ENCODE results near the gene IFIT1. TPM values are rescaled to one million over a fixed set of nuclear protein-coding genes. Genes with fewer than 3 reads are reported as not detected.

Gene IFIT1
- total RNA-seq, 1 experiment from 2014 or later: 2.4 TPM

DNA sequence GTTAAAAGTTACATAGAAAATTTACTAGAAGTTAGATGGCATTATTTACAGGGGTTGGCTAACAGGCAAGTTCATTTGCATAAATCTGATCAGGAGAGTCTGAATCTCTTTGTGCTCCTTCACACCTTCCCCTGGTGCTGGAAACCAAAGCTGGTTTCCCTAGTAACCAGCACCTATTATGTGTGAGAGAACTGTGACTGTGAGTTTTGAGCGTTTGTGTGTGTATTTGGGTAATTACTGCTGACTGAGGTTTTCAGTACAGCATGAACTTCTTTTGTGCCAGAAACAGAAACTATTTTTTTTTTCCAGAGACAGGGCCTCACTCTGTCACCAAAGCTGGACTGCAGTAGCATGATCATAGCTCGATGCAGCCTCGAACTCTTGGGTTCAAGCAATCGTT is 24.9 kb upstream of the IFIT1 start:
- no peak for DNase-seq (ENCODE audit: low spot score)
- no TSS peak for BruUV-seq (replicated peaks)
- H3K36me3 ChIP-seq (ENCODE audit: insufficient read depth, low read length, poor library complexity, severe bottlenecking): no peaks in the 10 kb centered on the region
- no peak overlapping the region for H3K27ac ChIP-seq (ENCODE audit: low read depth, low read length, poor library complexity, severe bottlenecking)
- ChIA-PET CTCF (no interaction called here), POLR2A (ENCODE audit: low non-redundant PET) (no interaction called here)
- H3K27me3 ChIP-seq (replicated peaks; ENCODE audit: insufficient read depth, low read depth, low read length, poor library complexity): no peaks in the 10 kb centered on the region
- no peaks in the 10 kb centered on the region for H3K9me3 ChIP-seq (ENCODE audit: low read depth, low read length, poor library complexity, severe bottlenecking)
- no peak for TF ChIP-seq CTCF (conservative IDR thresholded peaks at IDR 0.05; ENCODE audit: low read depth, low read length)
- no peak for TF ChIP-seq EZH2 (IDR thresholded peaks at IDR 0.05; ENCODE audit: borderline replicate concordance, low read depth, low read length, poor library complexity, severe bottlenecking)
- intact Hi-C loops (cut with micrococcal nuclease; ENCODE audit: unreplicated experiment): loop anchor here (5.0 kb wide), 1 partner anchor 75 kb away; no protein-coding TSS in a partner anchor
- H3K4me3 ChIP-seq (ENCODE audit: low read depth, low read length, poor library complexity, severe bottlenecking): no peak overlapping the region
- H3K4me1 ChIP-seq (ENCODE audit: insufficient read depth, low read length, poor library complexity, severe bottlenecking): peaks cover 10% of the 10 kb centered on the region

- Histone ChIP-seq H3K4me1 (ENCODE audit: insufficient read depth, low read length, poor library complexity, severe bottlenecking) (peaks cover 10% of the 10 kb centered on the region), H3K36me3 (ENCODE audit: insufficient read depth, low read length, poor library complexity, severe bottlenecking) (no peaks in the 10 kb centered on the region), H3K9me3 (ENCODE audit: low read depth, low read length, poor library complexity, severe bottlenecking) (no peaks in the 10 kb centered on the region), H3K4me3 (ENCODE audit: low read depth, low read length, poor library complexity, severe bottlenecking) (no peak overlapping the region), H3K27me3 (replicated peaks; ENCODE audit: insufficient read depth, low read depth, low read length, poor library complexity) (no peaks in the 10 kb centered on the region), H3K27ac (ENCODE audit: low read depth, low read length, poor library complexity, severe bottlenecking) (no peak overlapping the region)
- DNase-seq (ENCODE audit: low spot score): no peak
- ChIA-PET POLR2A (ENCODE audit: low non-redundant PET) (no interaction called here), CTCF (no interaction called here)
- TF ChIP-seq CTCF (conservative IDR thresholded peaks at IDR 0.05; ENCODE audit: low read depth, low read length): no peak
- no peak for TF ChIP-seq EZH2 (IDR thresholded peaks at IDR 0.05; ENCODE audit: borderline replicate concordance, low read depth, low read length, poor library complexity, severe bottlenecking)
- no TSS peak for BruUV-seq (replicated peaks)
- intact Hi-C loops (cut with micrococcal nuclease; ENCODE audit: unreplicated experiment): loop anchor here (5.0 kb wide), 1 partner anchor 76 kb away; no protein-coding TSS in a partner anchor
These were observed 24.3 kb upstream of the IFIT1 start for GRCh38 chr10:89368129-89368528.

DNA sequence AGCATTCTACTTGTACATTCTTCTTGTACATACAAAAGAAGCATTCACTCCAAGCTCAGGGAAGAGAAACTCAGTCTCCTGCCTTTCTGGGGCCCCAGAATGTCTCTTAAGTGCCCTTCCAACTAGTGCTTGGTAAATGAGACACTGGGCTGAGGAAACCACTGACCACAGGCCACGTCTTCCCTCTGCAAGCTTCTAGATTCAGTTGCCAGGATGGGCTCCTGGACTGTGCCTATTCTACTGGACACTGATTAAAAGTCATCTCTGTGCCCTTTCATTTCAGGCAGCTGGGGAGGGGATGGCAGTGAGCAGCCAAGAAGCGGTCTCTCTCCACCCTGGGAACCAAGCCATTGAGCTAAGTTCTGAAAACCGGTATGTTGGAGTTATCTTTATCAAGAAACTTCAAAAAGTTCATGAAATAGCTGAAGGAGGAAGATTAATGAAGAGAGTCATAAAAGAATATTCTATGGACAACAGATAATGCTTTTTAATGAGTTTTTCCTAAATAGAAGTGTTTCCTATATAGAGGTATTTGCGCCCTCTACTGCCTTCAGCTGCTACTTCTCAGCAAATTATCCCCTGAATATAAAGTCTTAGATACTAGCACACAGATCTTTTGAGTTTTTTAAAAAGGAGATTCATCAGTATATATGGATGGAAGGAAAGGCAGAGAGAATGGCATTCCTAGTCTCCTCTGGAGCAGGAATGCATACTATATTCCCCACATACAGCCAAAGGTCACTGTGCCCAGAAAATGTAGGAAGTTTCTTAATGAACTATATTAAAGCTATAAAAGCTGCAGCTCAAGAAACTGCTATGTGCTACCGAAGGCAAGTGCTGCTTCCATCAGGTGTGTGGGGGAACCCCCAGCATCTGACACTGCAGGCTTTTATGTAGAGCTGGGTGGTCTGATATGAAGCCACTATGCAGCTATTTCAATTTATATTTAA is 23.0 kb upstream of the IFIT1 start:
- DNase-seq (ENCODE audit: low spot score): peak; percentile 62
- Histone ChIP-seq H3K9me3 (ENCODE audit: low read depth, low read length, poor library complexity, severe bottlenecking) (no peaks in the 10 kb centered on the region), H3K4me1 (ENCODE audit: insufficient read depth, low read length, poor library complexity, severe bottlenecking) (peaks cover 15% of the 10 kb centered on the region), H3K27me3 (replicated peaks; ENCODE audit: insufficient read depth, low read depth, low read length, poor library complexity) (no peaks in the 10 kb centered on the region), H3K36me3 (ENCODE audit: insufficient read depth, low read length, poor library complexity, severe bottlenecking) (no peaks in the 10 kb centered on the region), H3K27ac (ENCODE audit: low read depth, low read length, poor library complexity, severe bottlenecking) (no peak overlapping the region), H3K4me3 (ENCODE audit: low read depth, low read length, poor library complexity, severe bottlenecking) (no peak overlapping the region)
- ChIA-PET CTCF (interaction anchor here (0.7 to 1.9 kb wide), 4 partner anchors 8 to 152 kb away, joined by 3 to 5 read pairs (median 4); partner anchors contain the start of gene IFIT2), POLR2A (ENCODE audit: low non-redundant PET) (no interaction called here)
- peak; percentile 82 for TF ChIP-seq CTCF (conservative IDR thresholded peaks at IDR 0.05; ENCODE audit: low read depth, low read length)
- TF ChIP-seq EZH2 (IDR thresholded peaks at IDR 0.05; ENCODE audit: borderline replicate concordance, low read depth, low read length, poor library complexity, severe bottlenecking): no peak
- BruUV-seq (replicated peaks): no TSS peak
- intact Hi-C loops (cut with micrococcal nuclease; ENCODE audit: unreplicated experiment): loop anchor here (5.0 kb wide), 1 partner anchor 77 kb away; no protein-coding TSS in a partner anchor
